GM13977 (cell line): Measurements from ENCODE around the gene UACA.

Experiments used
- DNase-seq: peaks from one replicate; pipeline ENCODE4 v3.0.0; 2012; ENCODE audit warnings: low spot score
- in situ Hi-C: fragments of 300-500 bp; cut with MboI; formaldehyde crosslinking; loops from one replicate; pipeline ENCODE4 v1.12.0; 2022; ENCODE audit warnings: low sequenced_read_pairs, low pct_unique_long_range_greater_than_20kb, mixed read lengths, inconsistent platforms; ENCODE audit not compliant: unreplicated experiment
- TF ChIP-seq, protein P1 (sequence below): IDR thresholded peaks from 2 replicates; pipeline ENCODE4 v1.5.1; 2012; ENCODE audit warnings: mild to moderate bottlenecking, control low read depth; ENCODE audit not compliant: insufficient read depth; ENCODE audit errors: extremely low read depth, missing control alignments

The UACA gene

DNA sequence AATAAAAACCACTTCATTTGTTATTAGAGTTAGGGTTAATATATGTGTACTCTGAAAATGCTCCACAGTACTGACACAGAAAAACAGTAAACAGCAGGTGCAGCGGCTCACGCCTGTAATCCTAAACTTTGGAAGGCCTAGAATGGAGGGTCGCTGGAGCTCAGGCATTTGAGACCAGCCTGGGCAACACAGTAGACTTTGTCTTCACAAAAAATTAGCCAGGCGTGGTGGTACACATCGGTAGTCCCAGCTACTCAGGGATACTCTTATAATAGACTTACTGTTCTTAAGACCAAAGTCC is 40.3 kb downstream of the UACA start:
- in situ Hi-C loops, result loop anchor here (25.0 kb wide), 1 partner anchor 1236 kb away; no protein-coding TSS in a partner anchor
- TF ChIP-seq, protein P1, sequence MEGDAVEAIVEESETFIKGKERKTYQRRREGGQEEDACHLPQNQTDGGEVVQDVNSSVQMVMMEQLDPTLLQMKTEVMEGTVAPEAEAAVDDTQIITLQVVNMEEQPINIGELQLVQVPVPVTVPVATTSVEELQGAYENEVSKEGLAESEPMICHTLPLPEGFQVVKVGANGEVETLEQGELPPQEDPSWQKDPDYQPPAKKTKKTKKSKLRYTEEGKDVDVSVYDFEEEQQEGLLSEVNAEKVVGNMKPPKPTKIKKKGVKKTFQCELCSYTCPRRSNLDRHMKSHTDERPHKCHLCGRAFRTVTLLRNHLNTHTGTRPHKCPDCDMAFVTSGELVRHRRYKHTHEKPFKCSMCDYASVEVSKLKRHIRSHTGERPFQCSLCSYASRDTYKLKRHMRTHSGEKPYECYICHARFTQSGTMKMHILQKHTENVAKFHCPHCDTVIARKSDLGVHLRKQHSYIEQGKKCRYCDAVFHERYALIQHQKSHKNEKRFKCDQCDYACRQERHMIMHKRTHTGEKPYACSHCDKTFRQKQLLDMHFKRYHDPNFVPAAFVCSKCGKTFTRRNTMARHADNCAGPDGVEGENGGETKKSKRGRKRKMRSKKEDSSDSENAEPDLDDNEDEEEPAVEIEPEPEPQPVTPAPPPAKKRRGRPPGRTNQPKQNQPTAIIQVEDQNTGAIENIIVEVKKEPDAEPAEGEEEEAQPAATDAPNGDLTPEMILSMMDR, result no peak
- DNase-seq, result no peak

DNA sequence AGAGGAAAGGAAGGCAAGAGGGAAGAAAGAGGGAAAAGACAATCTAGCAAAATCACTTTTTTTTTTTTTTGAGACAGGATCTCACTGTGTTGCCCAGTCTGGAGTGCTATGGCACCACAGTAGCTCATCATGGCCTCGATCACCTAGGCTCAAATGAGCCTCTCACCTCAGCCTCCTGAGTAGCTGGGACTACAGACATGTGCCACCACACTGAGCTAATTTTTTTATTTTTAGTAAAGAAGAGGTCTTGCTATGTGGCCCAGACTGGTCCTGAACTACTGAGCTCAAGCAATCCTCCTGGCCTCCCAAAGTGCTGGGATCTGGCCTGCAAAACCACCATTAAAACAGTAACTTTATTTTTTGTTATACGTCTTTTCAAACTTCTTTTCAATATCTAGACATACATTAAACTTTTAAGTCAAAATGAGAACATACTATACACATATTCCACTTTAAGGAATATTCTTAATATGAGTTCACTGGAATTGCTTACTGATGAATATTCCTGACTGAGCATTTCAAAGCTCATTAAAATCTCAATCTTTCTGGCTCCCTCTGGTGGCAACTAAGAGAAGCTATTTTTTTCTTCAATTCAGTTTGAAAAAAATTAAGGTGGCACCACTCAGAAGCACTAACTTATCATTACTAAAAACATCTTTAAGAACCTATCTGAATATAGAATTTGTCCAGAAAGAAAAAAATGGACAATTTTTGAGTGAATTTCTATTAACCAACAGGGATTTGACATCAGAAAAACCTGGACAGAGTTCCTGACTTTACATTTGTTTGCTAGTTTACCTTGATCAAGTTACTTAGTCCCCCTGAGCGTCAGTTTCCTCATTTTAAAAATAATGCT is 40.9 kb downstream of the UACA start:
- DNase-seq, result peak; percentile 43
- TF ChIP-seq, protein P1, result peak; percentile 55
- in situ Hi-C loops, result loop anchor here (25.0 kb wide), 1 partner anchor 1235 kb away; no protein-coding TSS in a partner anchor

DNA sequence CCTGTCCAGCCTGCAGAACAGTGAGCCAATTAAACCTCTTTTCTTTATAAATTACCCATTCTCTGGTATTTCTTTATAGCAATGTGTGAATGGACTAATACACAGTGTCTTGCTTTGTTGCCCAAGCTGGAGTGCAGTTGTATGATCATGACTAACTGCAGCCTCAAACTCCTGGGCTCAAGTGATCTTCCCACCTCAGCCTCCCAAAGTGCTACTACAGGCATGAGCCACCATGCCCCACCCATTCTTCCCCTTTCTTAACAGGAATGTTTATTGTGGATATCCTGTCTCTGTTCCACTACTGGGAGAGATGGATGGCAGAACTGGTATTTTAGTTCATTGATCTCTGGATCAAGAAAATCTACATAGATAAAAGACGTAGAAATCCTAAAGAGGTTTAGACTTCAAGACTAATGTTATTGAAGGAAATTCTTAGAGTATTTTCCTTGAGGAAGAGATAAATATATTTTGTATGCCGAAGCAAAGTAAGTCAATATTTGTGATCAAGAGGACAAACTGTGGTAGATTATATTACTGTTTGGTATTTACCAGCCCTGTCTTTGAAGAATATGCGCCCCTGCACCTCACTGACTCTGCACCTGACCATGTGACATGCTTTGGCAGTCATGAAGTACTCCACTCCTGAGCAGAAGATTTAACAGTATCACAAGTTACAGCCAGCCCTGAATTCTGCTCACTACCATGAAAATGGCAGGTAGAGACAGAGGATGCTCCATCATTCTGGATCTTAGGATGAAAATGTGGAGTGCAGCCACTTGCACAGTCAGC is 42.9 kb downstream of the UACA start:
- DNase-seq, result no peak
- TF ChIP-seq, protein P1, result no peak
- in situ Hi-C loops, result loop anchor here (25.0 kb wide), 1 partner anchor 1233 kb away; no protein-coding TSS in a partner anchor

DNA sequence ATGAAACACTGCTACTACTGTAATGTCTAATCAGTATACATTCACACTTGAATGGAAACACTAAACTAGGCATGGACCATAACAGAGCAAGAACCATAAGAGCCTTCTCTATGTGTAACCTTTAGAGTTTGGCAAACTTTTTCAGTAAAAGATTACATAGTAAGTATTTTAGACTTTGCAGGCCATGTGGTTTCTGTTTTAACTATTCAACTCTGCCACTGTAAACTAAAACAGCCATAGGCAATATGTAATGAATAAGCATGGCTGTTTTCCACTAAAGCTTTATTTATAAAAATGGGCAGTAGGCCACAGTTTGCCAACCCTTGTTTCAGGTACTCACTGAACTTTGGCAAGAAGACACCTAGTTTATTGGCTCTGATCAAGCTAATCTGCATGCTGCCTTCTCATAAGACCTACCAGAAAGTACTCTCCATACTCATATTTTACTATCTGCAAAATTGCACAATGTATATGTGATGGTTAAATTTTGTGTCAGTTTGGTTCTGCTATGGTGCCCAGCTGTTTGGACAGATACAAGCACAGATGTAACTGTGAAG is 46.0 kb downstream of the UACA start:
- TF ChIP-seq, protein P1, result no peak
- in situ Hi-C loops, result loop anchor here (25.0 kb wide), 1 partner anchor 1230 kb away; no protein-coding TSS in a partner anchor
- no peak for DNase-seq

DNA sequence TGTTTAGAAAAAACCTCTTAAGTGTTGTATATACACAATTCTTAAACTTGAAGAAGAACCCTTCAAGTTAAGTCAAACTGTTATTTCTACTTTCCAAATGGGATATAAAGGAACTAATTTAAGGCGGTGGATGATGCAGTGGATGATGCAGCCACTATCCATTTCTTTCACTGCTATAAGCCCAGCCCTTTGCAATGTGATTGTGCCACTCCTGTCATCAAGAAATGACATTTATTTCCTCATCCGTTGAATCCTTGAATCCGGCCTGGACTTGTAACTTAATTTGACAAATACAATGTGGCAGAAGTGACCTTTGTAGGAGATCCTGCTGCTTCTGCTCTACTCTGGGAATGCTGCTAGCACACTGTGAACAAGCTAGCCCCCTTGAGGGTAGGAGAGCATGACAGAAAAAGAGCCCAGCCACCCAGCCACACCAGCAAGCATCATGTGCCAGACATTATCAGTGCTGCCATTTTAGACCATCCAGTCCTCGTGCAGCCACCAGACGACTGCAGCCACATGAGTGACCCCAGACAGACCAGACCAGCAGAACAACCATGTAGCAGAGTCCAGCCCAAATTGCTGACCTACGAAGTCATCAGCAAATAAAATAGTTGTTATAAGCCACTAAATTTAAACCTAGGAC is 47.4 kb downstream of the UACA start:
- DNase-seq, result no peak
- in situ Hi-C loops, result loop anchor here (25.0 kb wide), 1 partner anchor 1229 kb away; no protein-coding TSS in a partner anchor

DNA sequence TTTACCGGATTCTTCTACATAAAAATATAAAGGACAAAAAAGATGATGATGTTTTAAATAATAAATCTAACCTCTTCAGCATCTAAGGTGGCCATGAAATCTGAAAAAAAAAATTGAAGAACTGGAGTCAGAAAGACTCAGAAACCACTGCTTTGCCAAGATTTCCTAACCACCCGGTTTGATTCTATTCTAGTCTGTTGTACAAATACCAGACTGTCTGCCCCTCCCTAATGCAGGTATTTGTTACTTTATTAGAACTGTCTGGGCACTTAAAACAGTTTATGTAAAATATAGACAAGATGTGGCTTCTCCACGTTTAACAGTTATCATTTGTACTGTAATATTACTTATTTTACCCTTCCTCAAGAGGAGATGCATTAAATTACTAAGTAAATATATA is 48.8 kb downstream of the UACA start:
- DNase-seq, result no peak
- in situ Hi-C loops, result loop anchor here (25.0 kb wide), 1 partner anchor 1227 kb away; no protein-coding TSS in a partner anchor
- TF ChIP-seq, protein P1, result no peak

More for the DNA sequence above, 47.4 kb downstream of the UACA start:
- TF ChIP-seq, protein P1, result no peak
